Retinal pigment epithelial cell (primary cell): ENCODE data around the gene PLAU.

Source experiments
- DNase-seq: peaks from one replicate; pipeline ENCODE4 v3.0.0-alpha.2; 2010; ENCODE audit warnings: low read depth
- H3K4me3 ChIP-seq: 2 replicates; pipeline ENCODE4 v1.5.1; 2011; ENCODE audit warnings: mild to moderate bottlenecking, low read length, control low read depth, moderate library complexity
- CTCF ChIP-seq: conservative IDR thresholded peaks from 2 replicates; pipeline ENCODE4 v1.5.1; 2011; ENCODE audit warnings: low read depth, low read length, control low read depth, inconsistent platforms

The PLAU gene

GRCh38 chr10:73866621-73867020 lies 44.3 kb upstream of the PLAU start:
- TF ChIP-seq CTCF, result no peak
- H3K4me3 ChIP-seq, result no peak overlapping the region
- no peak for DNase-seq

- H3K4me3 ChIP-seq, result no peak overlapping the region
- no peak for TF ChIP-seq CTCF
- no peak for DNase-seq
These were observed 43.7 kb upstream of the PLAU start for GRCh38 chr10:73867126-73867807.

- no peak overlapping the region for H3K4me3 ChIP-seq
- no peak for TF ChIP-seq CTCF
- no peak for DNase-seq
These were observed 42.9 kb upstream of the PLAU start for GRCh38 chr10:73867871-73868631.

GRCh38 chr10:73868655-73869195 lies 42.2 kb upstream of the PLAU start:
- H3K4me3 ChIP-seq, result no peak overlapping the region
- no peak for DNase-seq
- no peak for TF ChIP-seq CTCF

GRCh38 chr10:73871295-73872189 lies 39.4 kb upstream of the PLAU start:
- no peak overlapping the region for H3K4me3 ChIP-seq
- TF ChIP-seq CTCF, result no peak
- no peak for DNase-seq

- no peak overlapping the region for H3K4me3 ChIP-seq
- DNase-seq, result no peak
- no peak for TF ChIP-seq CTCF
These were observed 38.7 kb upstream of the PLAU start for GRCh38 chr10:73872190-73872710.
